Adrenal gland (tissue), 5 donors: ENCODE results near the gene IQGAP3.

ENCODE experiments used
- CTCF ChIP-seq, 6 experiments: fragments of 450-650 bp in 4 of 6; fragments of 200-600 bp in 2 of 6; sonication (generic) in 1 of 6; IDR thresholded peaks; 1 replicate in 5 of 6; 2 replicates in 1 of 6; pipeline versions ENCODE4 v1.5.1 to v1.8.0; 2016 to 2021; ENCODE audit warnings: antibody characterized with exemption in 6 of 6, mild to moderate bottlenecking in 2 of 6, moderate library complexity in 1 of 6
- POLR2A ChIP-seq, 2 donors: fragments of 450-650 bp; IDR thresholded peaks; one replicate each; pipeline ENCODE4 v1.6.1; 2017; ENCODE audit warnings: antibody characterized with exemption in 2 of 2, mild to moderate bottlenecking in 2 of 2, moderate library complexity in 1 of 2
- donor health status: DM: no; HTN: no; CAD: no.

DNA sequence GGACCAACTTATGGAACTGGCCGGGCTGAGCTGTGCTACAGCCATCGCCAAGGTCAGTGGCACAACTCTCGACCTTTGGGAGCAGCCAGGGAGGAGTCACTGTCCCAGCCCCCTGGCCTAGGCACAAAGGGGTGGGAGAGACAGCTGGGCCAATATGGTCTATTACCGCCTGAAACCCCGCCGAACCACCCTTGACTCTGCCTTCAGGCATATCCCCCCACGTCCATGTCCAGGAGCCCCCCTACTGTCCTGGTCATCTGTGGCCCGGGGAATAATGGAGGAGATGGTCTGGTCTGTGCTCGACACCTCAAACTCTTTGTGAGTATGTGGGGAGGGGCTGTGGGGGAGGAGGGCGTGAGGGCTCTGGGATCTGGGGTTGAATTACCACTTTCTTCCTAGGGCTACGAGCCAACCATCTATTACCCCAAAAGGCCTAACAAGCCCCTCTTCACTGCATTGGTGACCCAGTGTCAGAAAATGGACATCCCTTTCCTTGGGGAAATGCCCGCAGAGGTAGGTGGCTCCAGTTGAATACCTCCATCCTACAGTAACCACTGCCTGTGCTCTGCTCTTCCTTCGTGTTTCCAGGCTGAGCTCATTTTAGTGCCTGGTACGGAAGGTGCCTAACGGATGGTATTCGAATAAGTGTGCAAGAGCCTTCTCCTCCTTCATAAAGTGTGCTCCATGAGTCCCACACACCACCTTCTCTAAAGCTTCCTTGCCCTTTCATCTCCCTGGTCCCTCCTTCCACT lies 20.0 kb upstream of the IQGAP3 start:
- no peak for TF ChIP-seq CTCF (IDR thresholded peaks at IDR 0.05)
- no peak for TF ChIP-seq POLR2A (IDR thresholded peaks at IDR 0.05)
